Subcutaneous preadipocyte (primary cell): ENCODE data around the gene CENPVL1. TPM values are rescaled to one million over a fixed set of nuclear protein-coding genes. Genes with fewer than 3 reads are reported as not detected.

ENCODE experiments used
- total RNA-seq: library from RNA; depleted of rRNA; stranded (reverse); fragments of >200 nt; gene quantifications from 2 replicates; pipeline ENCODE4 v1.2.3, GENCODE V29; 2012

Gene CENPVL1
- total RNA-seq = under 0.01 TPM in 1 of 2 replicates, not detected in the other

DNA sequence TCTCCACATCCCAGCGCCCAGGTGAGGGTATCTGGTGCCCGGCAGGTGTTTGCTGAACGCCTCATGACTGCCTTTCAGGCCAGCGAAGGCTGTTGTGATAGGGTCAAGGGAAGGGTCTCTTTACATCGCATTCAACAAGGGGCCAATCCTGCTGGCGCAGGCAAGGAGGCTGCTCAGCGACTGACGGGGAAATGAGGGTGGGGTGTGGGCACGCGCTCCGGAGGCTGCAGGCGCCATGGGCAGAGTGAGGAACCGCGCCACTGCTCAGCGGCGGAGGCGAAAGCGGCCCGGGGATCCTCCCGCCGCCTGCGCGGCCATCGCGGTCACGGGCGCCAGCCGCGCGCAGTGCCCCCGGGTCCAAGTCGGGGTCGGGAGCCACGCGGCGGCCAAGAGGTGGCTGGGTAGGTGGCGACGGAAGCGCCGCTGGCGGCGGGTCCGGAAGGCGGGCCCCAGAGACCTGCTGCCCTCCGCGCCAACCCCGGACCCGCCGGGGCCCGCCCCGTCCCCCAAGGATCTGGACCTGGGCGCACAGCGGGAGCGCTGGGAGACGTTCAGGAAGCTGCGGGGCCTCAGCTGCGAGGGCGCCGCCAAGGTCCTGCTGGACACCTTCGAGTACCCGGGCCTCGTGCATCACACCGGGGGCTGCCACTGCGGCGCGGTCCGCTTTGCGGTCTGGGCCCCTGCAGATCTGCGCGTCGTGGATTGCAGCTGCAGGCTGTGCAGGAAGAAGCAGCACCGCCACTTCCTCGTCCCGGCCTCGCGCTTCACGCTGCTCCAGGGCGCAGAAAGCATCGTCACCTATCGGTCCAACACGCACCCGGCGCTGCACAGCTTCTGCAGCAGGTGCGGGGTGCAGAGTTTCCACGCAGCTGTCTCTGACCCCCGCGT lies at the start of gene CENPVL1:
Gene CENPVL1 (plus strand): TSS at position 236 of the 888 bp plus-strand sequence. CDS start 0 bp downstream, at position 236.

GRCh38 chrX:51682720-51683062 lies 27.6 kb upstream of the CENPVL1 start, which contains the start of gene CENPVL2:
TSS of gene CENPVL2 (minus strand) at chrX:51682831. CDS start at chrX:51682831, 0 bp downstream.

GRCh38 chrX:51743179-51743957 lies 33.1 kb downstream of the CENPVL1 start, which contains the start of gene GSPT2:
TSS of gene GSPT2 (plus strand) at chrX:51743442. CDS start at chrX:51743627, 185 bp downstream.

Other genes with a start within 250 kb of the CENPVL1 start
- gene NUDT11, start 213.9 kb upstream of the CENPVL1 start, total RNA-seq = 10.3 and 12.1 TPM in 2 replicates
- not detected in 2 replicates for gene CENPVL3, start 91.6 kb upstream of the CENPVL1 start, total RNA-seq
- under 0.01 TPM in 1 of 2 replicates, not detected in the other for gene CENPVL2, start 27.7 kb upstream of the CENPVL1 start, total RNA-seq
- gene GSPT2, start 32.9 kb downstream of the CENPVL1 start, total RNA-seq = 6.2 and 6.8 TPM in 2 replicates
- 132 and 169 TPM in 2 replicates for gene MAGED1, start 183.1 kb downstream of the CENPVL1 start, total RNA-seq